ENCODE results near the gene PID1. TPM values are rescaled to one million over a fixed set of nuclear protein-coding genes. Genes with fewer than 3 reads are reported as not detected.

The PID1 gene
- not detected in 2 replicates for total RNA-seq

GRCh38 chr2:229270551-229271410 lies at the start of gene PID1:
TSS of gene PID1 (minus strand) at chr2:229271287. CDS start at chr2:229271043, 244 bp downstream.
- Mint-ChIP-seq H3K27ac (no peak within 1 kb of the TSS), H3K4me1 (ENCODE audit: low read depth) (no peaks in the 10 kb centered on the region), H3K4me3 (no peak within 1 kb of the TSS), H3K36me3 (ENCODE audit: low read depth) (no peaks in the 10 kb centered on the region), H3K27me3 (ENCODE audit: insufficient read depth) (peaks cover 17% of the 10 kb centered on the region), H3K9me3 (no peaks in the 10 kb centered on the region)
- intact Hi-C loops (cut with micrococcal nuclease) = no loop called here
- DNase-seq (ENCODE audit: low spot score) = no peak

GRCh38 chr2:229319558-229319957 lies 48.5 kb upstream of the PID1 start:
- Mint-ChIP-seq H3K27ac (no peak overlapping the region), H3K9me3 (peaks cover 10% of the 10 kb centered on the region), H3K27me3 (ENCODE audit: insufficient read depth) (peaks cover 4% of the 10 kb centered on the region), H3K4me1 (ENCODE audit: low read depth) (no peaks in the 10 kb centered on the region), H3K36me3 (ENCODE audit: low read depth) (no peaks in the 10 kb centered on the region), H3K4me3 (no peak overlapping the region)
- DNase-seq (ENCODE audit: low spot score) = no peak
- intact Hi-C loops (cut with micrococcal nuclease) = no loop called here

- Mint-ChIP-seq H3K4me3 (no peak overlapping the region), H3K9me3 (peaks cover 6% of the 10 kb centered on the region), H3K27ac (no peak overlapping the region), H3K36me3 (ENCODE audit: low read depth) (no peaks in the 10 kb centered on the region), H3K27me3 (ENCODE audit: insufficient read depth) (peaks cover 1% of the 10 kb centered on the region), H3K4me1 (ENCODE audit: low read depth) (no peaks in the 10 kb centered on the region)
- no peak for DNase-seq (ENCODE audit: low spot score)
- intact Hi-C loops (cut with micrococcal nuclease) = no loop called here
Measured at GRCh38 chr2:229314117-229314516, 43.0 kb upstream of the PID1 start.

GRCh38 chr2:229313591-229313990 lies 42.5 kb upstream of the PID1 start:
- Mint-ChIP-seq H3K4me3 (no peak overlapping the region), H3K9me3 (peaks cover 6% of the 10 kb centered on the region), H3K4me1 (ENCODE audit: low read depth) (no peaks in the 10 kb centered on the region), H3K36me3 (ENCODE audit: low read depth) (no peaks in the 10 kb centered on the region), H3K27ac (no peak overlapping the region), H3K27me3 (ENCODE audit: insufficient read depth) (peaks cover 1% of the 10 kb centered on the region)
- DNase-seq (ENCODE audit: low spot score) = no peak
- intact Hi-C loops (cut with micrococcal nuclease) = no loop called here

- intact Hi-C loops (cut with micrococcal nuclease) = no loop called here
- no peak for DNase-seq (ENCODE audit: low spot score)
- H3K9me3 Mint-ChIP-seq = no peaks in the 10 kb centered on the region
- H3K4me3 Mint-ChIP-seq = no peak overlapping the region
- H3K36me3 Mint-ChIP-seq (ENCODE audit: low read depth) = no peaks in the 10 kb centered on the region
- no peaks in the 10 kb centered on the region for H3K4me1 Mint-ChIP-seq (ENCODE audit: low read depth)
- H3K27ac Mint-ChIP-seq = no peak overlapping the region
- H3K27me3 Mint-ChIP-seq (ENCODE audit: insufficient read depth) = no peaks in the 10 kb centered on the region
Measured at GRCh38 chr2:229301237-229301636, 30.1 kb upstream of the PID1 start.

GRCh38 chr2:229300790-229301189 lies 29.7 kb upstream of the PID1 start:
- Mint-ChIP-seq H3K4me1 (ENCODE audit: low read depth) (no peaks in the 10 kb centered on the region), H3K4me3 (no peak overlapping the region), H3K9me3 (no peaks in the 10 kb centered on the region), H3K27ac (no peak overlapping the region), H3K27me3 (ENCODE audit: insufficient read depth) (no peaks in the 10 kb centered on the region), H3K36me3 (ENCODE audit: low read depth) (no peaks in the 10 kb centered on the region)
- intact Hi-C loops (cut with micrococcal nuclease) = no loop called here
- no peak for DNase-seq (ENCODE audit: low spot score)

GRCh38 chr2:229300371-229300770 lies 29.3 kb upstream of the PID1 start:
- H3K4me3 Mint-ChIP-seq = no peak overlapping the region
- no peaks in the 10 kb centered on the region for H3K36me3 Mint-ChIP-seq (ENCODE audit: low read depth)
- DNase-seq (ENCODE audit: low spot score) = no peak
- H3K4me1 Mint-ChIP-seq (ENCODE audit: low read depth) = no peaks in the 10 kb centered on the region
- H3K9me3 Mint-ChIP-seq = no peaks in the 10 kb centered on the region
- H3K27me3 Mint-ChIP-seq (ENCODE audit: insufficient read depth) = no peaks in the 10 kb centered on the region
- intact Hi-C loops (cut with micrococcal nuclease) = no loop called here
- no peak overlapping the region for H3K27ac Mint-ChIP-seq

- no peaks in the 10 kb centered on the region for H3K4me1 Mint-ChIP-seq (ENCODE audit: low read depth)
- H3K36me3 Mint-ChIP-seq (ENCODE audit: low read depth) = no peaks in the 10 kb centered on the region
- no peak overlapping the region for H3K4me3 Mint-ChIP-seq
- no peak for DNase-seq (ENCODE audit: low spot score)
- intact Hi-C loops (cut with micrococcal nuclease) = no loop called here
- H3K9me3 Mint-ChIP-seq = no peaks in the 10 kb centered on the region
- H3K27me3 Mint-ChIP-seq (ENCODE audit: insufficient read depth) = no peaks in the 10 kb centered on the region
- no peak overlapping the region for H3K27ac Mint-ChIP-seq
Measured at GRCh38 chr2:229297247-229297646, 26.2 kb upstream of the PID1 start.

- H3K9me3 Mint-ChIP-seq = no peaks in the 10 kb centered on the region
- DNase-seq (ENCODE audit: low spot score) = no peak
- H3K36me3 Mint-ChIP-seq (ENCODE audit: low read depth) = no peaks in the 10 kb centered on the region
- no peak overlapping the region for H3K27ac Mint-ChIP-seq
- no peaks in the 10 kb centered on the region for H3K27me3 Mint-ChIP-seq (ENCODE audit: insufficient read depth)
- H3K4me1 Mint-ChIP-seq (ENCODE audit: low read depth) = no peaks in the 10 kb centered on the region
- no peak overlapping the region for H3K4me3 Mint-ChIP-seq
- intact Hi-C loops (cut with micrococcal nuclease) = no loop called here
Measured at GRCh38 chr2:229296536-229296935, 25.4 kb upstream of the PID1 start.

- intact Hi-C loops (cut with micrococcal nuclease) = no loop called here
- Mint-ChIP-seq H3K9me3 (no peaks in the 10 kb centered on the region), H3K36me3 (ENCODE audit: low read depth) (no peaks in the 10 kb centered on the region), H3K27me3 (ENCODE audit: insufficient read depth) (no peaks in the 10 kb centered on the region), H3K27ac (no peak overlapping the region), H3K4me1 (ENCODE audit: low read depth) (no peaks in the 10 kb centered on the region), H3K4me3 (no peak overlapping the region)
- DNase-seq (ENCODE audit: low spot score) = no peak
Measured at GRCh38 chr2:229296016-229296415, 24.9 kb upstream of the PID1 start.

- DNase-seq (ENCODE audit: low spot score) = no peak
- Mint-ChIP-seq H3K4me1 (ENCODE audit: low read depth) (no peaks in the 10 kb centered on the region), H3K27me3 (ENCODE audit: insufficient read depth) (no peaks in the 10 kb centered on the region), H3K27ac (no peak overlapping the region), H3K9me3 (no peaks in the 10 kb centered on the region), H3K36me3 (ENCODE audit: low read depth) (no peaks in the 10 kb centered on the region), H3K4me3 (no peak overlapping the region)
- intact Hi-C loops (cut with micrococcal nuclease) = no loop called here
Measured at GRCh38 chr2:229287823-229288222, 16.7 kb upstream of the PID1 start.

- Mint-ChIP-seq H3K4me1 (ENCODE audit: low read depth) (no peaks in the 10 kb centered on the region), H3K27me3 (ENCODE audit: insufficient read depth) (no peaks in the 10 kb centered on the region), H3K4me3 (no peak overlapping the region), H3K9me3 (no peaks in the 10 kb centered on the region), H3K36me3 (ENCODE audit: low read depth) (no peaks in the 10 kb centered on the region), H3K27ac (no peak overlapping the region)
- intact Hi-C loops (cut with micrococcal nuclease) = no loop called here
- DNase-seq (ENCODE audit: low spot score) = no peak
Measured at GRCh38 chr2:229282758-229283546, 11.9 kb upstream of the PID1 start.

GRCh38 chr2:229279516-229279915 lies 8.4 kb upstream of the PID1 start:
- H3K36me3 Mint-ChIP-seq (ENCODE audit: low read depth) = no peaks in the 10 kb centered on the region
- intact Hi-C loops (cut with micrococcal nuclease) = no loop called here

More at GRCh38 chr2:229279516-229279915, 8.4 kb upstream of the PID1 start:
- Mint-ChIP-seq H3K27me3 (ENCODE audit: insufficient read depth) (peaks cover 2% of the 10 kb centered on the region), H3K27ac (no peak overlapping the region), H3K9me3 (no peaks in the 10 kb centered on the region), H3K4me3 (no peak overlapping the region), H3K4me1 (ENCODE audit: low read depth) (no peaks in the 10 kb centered on the region)
- DNase-seq (ENCODE audit: low spot score) = no peak
